ENCODE data around the gene SCN1A.
"Not testable (repeated sequence)": the region's sequence is repeated elsewhere in the genome, so short reads cannot be mapped to it uniquely, and the experiment has no call there.

Gene SCN1A

DNA sequence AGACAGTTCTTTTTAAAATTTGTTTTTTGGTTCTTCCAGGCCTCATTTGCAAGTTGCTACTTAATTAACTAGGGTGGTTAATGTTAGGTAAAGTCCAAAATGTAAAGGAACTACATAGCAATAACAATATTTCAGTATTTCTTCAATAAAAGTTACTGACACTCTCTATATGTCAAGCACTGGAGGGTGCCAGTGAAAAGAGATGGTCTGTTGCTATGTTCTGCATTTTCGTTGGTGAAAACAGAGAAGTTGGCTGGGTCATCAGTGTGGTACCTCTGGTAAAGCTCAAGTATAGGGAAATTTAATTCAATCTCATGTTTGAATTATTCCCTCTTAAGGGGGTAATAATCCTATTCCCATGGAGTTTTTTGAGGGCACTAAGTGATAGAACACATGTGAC is 16.3 kb upstream of the SCN1A start:
- no peak overlapping the region for H3K4me3 ChIP-seq (ENCODE audit: low read length)
- TF ChIP-seq ZNF274 (IDR thresholded peaks at IDR 0.05; ENCODE audit: low read depth, low read length): no peak

DNA sequence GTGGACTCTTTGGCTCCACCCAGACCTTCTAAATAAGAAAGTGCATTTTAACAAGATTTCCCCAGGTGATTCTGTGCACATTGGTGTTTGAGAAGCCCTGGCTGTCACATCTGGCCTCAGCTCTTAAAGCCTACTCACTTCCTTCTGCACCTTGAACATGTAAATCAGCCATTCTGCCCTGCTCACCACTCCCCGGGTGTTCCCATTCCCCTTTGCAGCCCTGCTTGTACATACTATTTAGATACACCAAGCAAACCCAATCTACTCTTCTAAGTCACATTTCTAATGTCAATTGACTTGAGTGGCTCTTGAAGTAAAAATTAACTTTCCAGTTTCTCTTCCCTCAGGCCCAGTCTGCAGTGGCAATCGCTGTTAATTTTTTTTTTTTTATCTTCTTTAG is 13.1 kb upstream of the SCN1A start:
- no peak overlapping the region for H3K4me3 ChIP-seq (ENCODE audit: low read length)
- TF ChIP-seq ZNF274 (IDR thresholded peaks at IDR 0.05; ENCODE audit: low read depth, low read length): no peak

DNA sequence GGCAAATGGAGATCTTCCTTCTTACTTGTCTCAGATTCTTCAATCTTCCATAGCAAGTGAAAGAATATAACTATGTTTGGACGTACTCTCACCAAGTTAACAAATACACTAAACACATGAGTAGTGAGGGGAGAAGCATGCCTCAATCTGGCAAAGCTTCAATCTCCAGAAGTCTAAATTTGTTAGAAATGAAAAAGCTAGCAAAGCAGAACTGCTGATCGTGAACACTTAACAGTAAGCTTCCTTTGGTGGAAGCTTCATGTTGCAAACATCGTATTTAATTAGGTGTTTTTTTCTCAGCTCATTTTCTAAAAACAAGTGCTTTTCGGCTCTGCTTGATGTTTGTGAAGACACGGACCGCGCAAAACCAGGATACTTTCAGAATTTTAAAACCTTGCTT is 12.7 kb upstream of the SCN1A start:
- no peak overlapping the region for H3K4me3 ChIP-seq (ENCODE audit: low read length)
- no peak for TF ChIP-seq ZNF274 (IDR thresholded peaks at IDR 0.05; ENCODE audit: low read depth, low read length)

DNA sequence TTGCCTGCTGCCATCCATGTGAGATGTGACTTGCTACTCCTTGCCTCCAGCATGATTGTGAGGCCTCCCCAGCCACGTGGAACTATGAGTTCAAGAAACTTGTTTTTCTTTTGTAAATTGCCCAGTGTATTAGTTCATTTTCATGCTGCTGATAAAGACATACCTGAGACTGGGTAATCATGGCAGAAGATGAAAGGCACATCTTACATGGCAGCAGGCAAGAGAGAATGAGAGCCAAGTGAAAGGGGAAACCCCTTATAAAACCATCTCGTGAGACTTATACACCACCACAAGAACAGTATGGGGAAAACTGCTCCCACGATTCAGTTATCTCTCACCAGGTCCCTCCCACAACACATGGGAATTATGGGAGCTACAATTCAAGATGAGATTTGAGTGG is 11.7 kb upstream of the SCN1A start:
- not testable (repeated sequence) for H3K4me3 ChIP-seq (ENCODE audit: low read length)

DNA sequence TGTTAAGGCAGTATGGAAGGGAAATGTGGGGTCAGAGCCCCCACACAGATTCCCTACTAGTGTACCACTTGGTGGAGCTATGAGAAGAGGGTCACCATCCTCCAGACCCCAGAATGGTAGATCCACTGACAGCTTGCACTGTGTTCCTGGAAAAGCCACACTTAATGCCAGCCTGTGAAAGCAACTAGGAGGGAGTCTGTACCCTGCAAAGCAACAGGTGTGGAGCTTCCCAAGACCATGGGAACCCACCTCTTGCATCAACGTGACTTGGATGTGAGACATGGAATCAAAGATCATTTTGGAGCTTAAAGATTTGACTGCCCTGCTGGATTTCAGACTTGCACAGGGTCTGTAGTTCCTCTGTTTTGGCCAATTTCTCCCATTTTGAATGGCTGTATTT is 10.8 kb upstream of the SCN1A start:
- no peak overlapping the region for H3K4me3 ChIP-seq (ENCODE audit: low read length)
- TF ChIP-seq ZNF274 (IDR thresholded peaks at IDR 0.05; ENCODE audit: low read depth, low read length): no peak

DNA sequence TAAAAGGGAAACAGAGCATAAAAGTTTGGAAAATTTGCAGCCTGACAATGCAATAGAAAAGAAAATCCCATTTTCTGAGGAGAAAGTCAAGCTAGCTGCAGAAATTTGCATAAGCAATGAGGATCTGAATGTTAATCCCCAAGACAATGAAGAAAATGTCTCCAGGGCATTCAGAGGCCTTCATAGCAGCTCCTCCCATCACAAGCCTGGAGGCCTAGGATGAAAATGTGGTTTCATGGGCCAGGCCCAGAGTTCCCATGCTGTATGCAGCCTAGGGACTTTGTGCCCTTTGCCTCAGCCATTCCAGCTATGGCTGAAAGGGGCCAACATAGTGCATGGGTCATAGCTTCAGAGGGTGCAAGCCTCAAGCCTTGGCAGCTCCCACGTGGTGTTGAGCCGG is 10.3 kb upstream of the SCN1A start:
- no peak for TF ChIP-seq ZNF274 (IDR thresholded peaks at IDR 0.05; ENCODE audit: low read depth, low read length)
- H3K4me3 ChIP-seq (ENCODE audit: low read length): no peak overlapping the region

DNA sequence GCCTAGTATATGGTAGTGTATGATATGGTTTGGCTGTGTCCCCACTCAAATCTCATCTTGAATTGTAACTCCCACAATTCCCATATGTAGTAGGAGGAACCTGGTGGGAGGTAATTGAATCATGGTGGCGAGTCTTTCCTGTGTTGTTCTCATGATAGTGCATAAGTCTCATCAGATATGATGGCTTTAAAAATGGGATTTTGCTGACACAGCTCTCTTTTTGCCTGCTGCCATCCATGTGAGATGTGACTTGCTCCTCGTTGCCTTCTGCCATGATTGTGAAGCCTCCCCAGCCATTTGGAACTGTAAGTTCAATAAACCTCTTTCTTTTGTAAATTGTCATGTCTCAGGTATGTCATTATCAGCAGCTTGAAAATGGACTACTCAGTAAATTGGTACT is 9.5 kb upstream of the SCN1A start:
- TF ChIP-seq ZNF274 (IDR thresholded peaks at IDR 0.05; ENCODE audit: low read depth, low read length): no peak
- no peak overlapping the region for H3K4me3 ChIP-seq (ENCODE audit: low read length)

DNA sequence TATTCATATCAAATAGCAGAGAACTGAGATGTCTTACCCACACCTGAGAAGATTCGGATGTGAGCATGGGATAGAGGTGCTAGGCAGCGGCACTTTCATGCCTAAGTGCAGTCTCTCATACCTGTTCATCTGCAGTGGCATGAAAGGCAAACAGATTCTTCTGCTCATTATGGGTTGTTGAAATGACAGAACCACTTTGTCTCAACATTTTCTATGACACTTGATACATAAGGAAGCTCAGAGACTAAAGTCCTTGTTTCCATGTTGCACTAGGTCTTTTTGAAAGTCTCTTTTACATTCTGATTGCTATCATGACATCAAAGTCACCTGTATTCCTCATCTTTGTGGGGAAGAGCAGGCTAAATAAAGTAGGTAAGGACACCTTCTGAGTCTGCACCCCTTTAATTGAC is 8.0 kb upstream of the SCN1A start:
- TF ChIP-seq ZNF274 (IDR thresholded peaks at IDR 0.05; ENCODE audit: low read depth, low read length): no peak
- no peak overlapping the region for H3K4me3 ChIP-seq (ENCODE audit: low read length)

DNA sequence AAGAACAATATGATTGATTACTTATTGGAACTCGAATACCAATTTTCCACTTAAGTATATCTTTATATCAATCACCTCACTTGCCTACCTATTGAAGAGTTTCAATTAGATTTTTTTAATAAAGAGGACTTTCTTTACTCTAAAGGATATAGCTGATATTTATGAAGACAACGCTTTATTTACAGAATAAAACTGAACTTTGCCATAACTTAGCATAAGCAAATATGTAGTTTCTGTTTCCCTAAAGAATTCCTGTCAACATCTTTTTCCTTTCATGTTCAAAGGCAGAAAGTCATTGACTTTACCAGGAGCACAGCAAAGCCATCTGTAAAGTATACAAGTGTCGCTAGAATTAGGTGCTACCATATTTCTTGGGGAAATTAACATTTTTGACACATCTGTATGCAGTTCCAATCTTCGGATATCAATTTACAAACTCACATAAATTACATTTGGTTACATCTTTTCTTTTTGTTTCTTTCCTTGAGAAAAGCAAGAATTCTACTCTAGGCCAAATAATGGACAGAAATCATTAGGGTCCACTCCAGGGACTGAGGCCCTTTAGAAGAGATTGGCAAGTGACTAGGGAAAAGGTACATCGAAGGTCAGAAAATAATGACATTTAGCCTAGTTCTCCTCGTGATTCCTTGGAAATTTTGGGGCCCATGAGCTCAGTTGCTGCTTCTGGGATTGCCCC is 7.5 kb upstream of the SCN1A start:
- no peak for TF ChIP-seq ZNF274 (IDR thresholded peaks at IDR 0.05; ENCODE audit: low read depth, low read length)
- no peak overlapping the region for H3K4me3 ChIP-seq (ENCODE audit: low read length)

DNA sequence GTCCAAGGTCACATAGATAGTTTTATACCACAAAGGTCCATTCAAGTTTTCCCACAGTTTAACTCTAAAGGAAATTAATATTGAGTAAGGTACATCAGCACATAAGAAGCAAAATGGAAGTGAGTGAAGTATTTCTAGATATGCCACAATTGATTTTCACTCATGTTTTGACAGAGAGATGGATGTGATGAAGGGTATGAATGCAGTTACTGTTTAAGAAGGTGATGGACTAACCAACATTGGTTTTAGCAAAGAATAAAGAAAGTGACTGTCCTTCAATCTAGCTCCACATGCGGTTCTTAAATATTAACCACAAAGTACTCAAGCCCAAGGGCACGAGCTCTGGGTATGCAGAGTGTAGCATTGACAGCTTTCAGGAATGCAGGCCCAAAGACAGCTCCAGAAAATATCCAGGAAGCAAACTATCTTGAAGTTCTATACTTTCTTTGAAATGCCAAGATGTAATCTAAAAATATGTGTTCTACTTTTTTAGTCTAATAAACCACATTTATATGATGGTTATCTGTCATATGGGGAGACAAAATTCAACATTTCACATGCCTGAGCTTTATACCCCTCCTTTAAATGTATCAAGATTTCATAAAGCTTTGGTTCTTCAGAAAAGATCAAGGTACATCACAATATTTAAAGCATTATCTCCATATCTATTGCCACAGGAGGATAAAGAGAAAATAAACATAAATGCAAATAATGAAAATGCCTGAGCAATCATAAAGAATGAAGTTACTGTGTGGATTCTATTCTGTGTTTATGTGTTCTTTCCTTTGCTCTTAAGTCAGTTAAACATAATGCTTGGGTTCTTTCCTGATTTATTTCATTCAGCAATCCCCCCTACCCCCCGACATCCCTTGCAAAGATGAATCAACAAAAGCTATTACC is 6.7 kb upstream of the SCN1A start:
- no peak overlapping the region for H3K4me3 ChIP-seq (ENCODE audit: low read length)
- TF ChIP-seq ZNF274 (IDR thresholded peaks at IDR 0.05; ENCODE audit: low read depth, low read length): no peak

DNA sequence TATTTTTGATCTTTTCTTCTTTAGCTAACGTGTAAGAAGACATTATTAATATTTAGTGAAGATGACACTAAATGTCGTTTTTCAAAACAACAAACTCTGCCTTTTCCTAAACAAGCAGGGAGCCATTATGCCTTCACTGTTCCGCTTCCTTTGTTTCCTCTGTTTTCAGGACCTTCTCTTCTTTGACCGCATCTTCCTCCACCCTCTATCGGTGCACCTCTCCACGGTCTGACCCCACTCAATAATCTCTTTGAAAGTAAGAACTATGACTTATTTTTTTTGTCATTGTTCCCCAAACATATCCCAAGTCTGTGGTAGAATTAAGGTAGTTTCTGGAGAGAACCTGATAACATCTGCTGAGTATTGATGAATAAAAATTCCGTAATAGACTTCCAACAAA is 5.8 kb upstream of the SCN1A start:
- no peak for TF ChIP-seq ZNF274 (IDR thresholded peaks at IDR 0.05; ENCODE audit: low read depth, low read length)
- H3K4me3 ChIP-seq (ENCODE audit: low read length): no peak overlapping the region

DNA sequence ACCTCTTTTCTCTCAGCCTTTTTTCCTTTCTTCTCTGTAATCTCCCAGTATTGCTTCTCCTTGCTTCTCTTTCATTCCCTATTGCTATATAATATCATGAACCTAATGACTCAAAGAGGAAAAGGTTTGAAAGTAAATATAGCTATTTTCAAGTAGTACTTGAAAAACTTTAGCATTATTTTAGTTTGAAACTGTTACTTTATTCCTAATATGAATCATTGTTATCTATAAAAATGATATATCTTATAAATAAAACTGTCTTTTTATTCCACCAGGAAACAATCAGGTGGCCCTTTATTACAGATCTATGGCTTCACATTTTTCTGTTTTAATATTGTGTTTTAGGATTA is 311 bp upstream of the SCN1A start:
- TF ChIP-seq ZNF274 (IDR thresholded peaks at IDR 0.05; ENCODE audit: low read depth, low read length): no peak

DNA sequence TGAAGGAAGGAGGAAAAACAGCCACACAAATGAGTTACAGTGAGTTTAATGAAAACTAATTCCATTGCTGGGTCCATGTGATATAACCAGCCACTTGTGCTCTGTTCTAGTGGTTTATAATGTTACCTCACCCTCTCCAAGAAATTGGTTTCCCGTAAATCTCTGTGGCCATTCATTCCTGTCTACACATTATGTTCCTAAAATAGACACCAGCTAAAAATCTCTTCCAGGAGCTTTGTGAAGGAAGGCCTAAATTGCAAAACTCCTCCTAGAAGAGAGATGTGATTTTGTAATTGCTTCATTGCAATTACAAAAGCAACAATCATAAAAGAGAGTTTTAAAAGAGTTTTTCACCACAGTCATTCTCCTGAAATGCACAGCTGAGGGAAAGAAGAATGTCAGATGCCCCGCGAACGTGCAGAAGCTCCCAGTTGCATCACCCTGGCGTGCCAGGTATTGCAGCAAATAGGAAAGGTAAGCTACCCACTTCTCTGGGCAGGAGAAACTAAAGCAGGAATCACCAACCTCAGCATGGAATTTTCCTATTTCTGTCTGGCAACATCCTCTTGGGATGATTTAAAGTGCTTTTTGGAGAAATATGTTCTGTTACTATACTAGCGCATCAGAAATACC is 1.7 kb downstream of the SCN1A start:
- no peak for TF ChIP-seq ZNF274 (IDR thresholded peaks at IDR 0.05; ENCODE audit: low read depth, low read length)
- H3K4me3 ChIP-seq (ENCODE audit: low read length): no peak overlapping the region

More for the DNA sequence above, 311 bp upstream of the SCN1A start:
- H3K4me3 ChIP-seq (ENCODE audit: low read length): no peak overlapping the region

DNA sequence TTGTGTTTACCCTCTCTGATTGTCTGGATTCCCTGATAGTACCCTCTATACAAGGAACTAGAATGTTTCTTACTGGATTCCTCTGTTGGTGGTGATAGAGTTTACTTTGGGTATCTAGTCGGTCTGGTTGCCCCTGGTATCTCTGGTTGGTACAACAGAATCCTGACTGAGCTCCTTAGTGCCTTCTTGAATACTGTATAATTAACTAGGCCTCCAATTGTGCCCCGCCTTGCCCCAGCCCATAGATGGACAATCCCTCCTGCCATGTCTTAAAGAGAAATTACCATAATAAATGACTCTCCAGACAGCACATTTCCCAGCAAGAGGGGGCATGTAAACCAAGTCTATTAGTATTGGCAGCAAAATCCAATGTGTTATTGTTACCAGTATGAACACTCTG is 2.3 kb downstream of the SCN1A start:
- no peak for TF ChIP-seq ZNF274 (IDR thresholded peaks at IDR 0.05; ENCODE audit: low read depth, low read length)
- no peak overlapping the region for H3K4me3 ChIP-seq (ENCODE audit: low read length)

DNA sequence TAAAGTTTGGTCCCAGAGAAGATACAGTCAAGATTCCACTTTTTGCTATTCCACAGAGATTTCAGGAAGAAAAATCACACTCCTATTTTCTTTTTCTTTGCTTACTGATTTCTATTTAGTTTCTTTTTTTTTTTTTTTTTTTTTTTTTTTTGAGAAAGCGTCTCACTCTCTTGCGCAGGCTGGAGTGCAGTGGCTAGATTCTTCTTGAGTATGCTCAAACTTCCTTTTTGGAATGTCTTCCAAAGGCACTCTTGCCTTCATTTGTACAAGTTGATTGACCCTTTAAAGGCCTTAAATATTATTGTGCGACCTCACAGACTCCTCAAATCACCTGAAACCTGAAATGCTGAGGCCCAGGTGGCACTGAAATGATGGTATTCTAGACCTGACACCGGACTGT is 9.6 kb downstream of the SCN1A start:
- no peak overlapping the region for H3K4me3 ChIP-seq (ENCODE audit: low read length)
- TF ChIP-seq ZNF274 (IDR thresholded peaks at IDR 0.05; ENCODE audit: low read depth, low read length): no peak

Measured in GM08714 (cell line).